HAP-1 (cell line): Measurements from ENCODE around the gene ZNF219.

Experiments
- DNase-seq, 2 experiments: peaks; one replicate each; pipeline ENCODE4 v3.0.0-alpha.2; 2016 to 2020; ENCODE audit warnings: low spot score in 2 of 2
- H3K27me3 ChIP-seq: fragments of 250-450 bp; sonication (Bioruptor Pico); 2 replicates; pipeline ENCODE4 v1.5.1; 2020; ENCODE audit warnings: low read depth, mild to moderate bottlenecking, moderate library complexity
- H3K36me3 ChIP-seq: fragments of 250-450 bp; sonication (Bioruptor Pico); replicated peaks from 2 replicates; pipeline ENCODE4 v1.5.1; 2020; ENCODE audit warnings: mild to moderate bottlenecking
- H3K4me1 ChIP-seq: fragments of 250-450 bp; sonication (Bioruptor Pico); 2 replicates; pipeline ENCODE4 v1.5.1; 2020; ENCODE audit warnings: mild to moderate bottlenecking
- H3K4me3 ChIP-seq: fragments of 250-450 bp; sonication (Bioruptor Pico); 2 replicates; pipeline ENCODE4 v1.5.1; 2020; ENCODE audit warnings: mild to moderate bottlenecking, moderate library complexity
- H3K9me3 ChIP-seq: fragments of 250-450 bp; sonication (Bioruptor Pico); 2 replicates; pipeline ENCODE4 v1.5.1; 2020; ENCODE audit warnings: mild to moderate bottlenecking, moderate library complexity
- in situ Hi-C: fragments of 300-500 bp; cut with MboI; formaldehyde crosslinking; loops from 3 replicates; pipeline ENCODE4 v1.14.3; 2020; ENCODE audit warnings: low sequenced_read_pairs, inconsistent platforms, mixed read lengths

ZNF219 gene

GRCh38 chr14:21089271-21089670, 9.2 kb downstream of the ZNF219 start:
- H3K4me1 ChIP-seq, result peaks cover 10% of the 10 kb centered on the region
- peaks cover 49% of the 10 kb centered on the region for H3K36me3 ChIP-seq
- no peak overlapping the region for H3K4me3 ChIP-seq
- no peak for DNase-seq
- in situ Hi-C loops, result loop anchor here (25.0 kb wide), 1 partner anchor 752 kb away; the partner anchor contains the start of genes CCNB1IP1 and PARP2
- H3K9me3 ChIP-seq, result no peaks in the 10 kb centered on the region
- H3K27me3 ChIP-seq, result no peaks in the 10 kb centered on the region

- no peaks in the 10 kb centered on the region for H3K9me3 ChIP-seq
- peaks cover 4% of the 10 kb centered on the region for H3K4me1 ChIP-seq
- no peak for DNase-seq
- H3K27me3 ChIP-seq, result no peaks in the 10 kb centered on the region
- peaks cover 54% of the 10 kb centered on the region for H3K36me3 ChIP-seq
- in situ Hi-C loops, result loop anchor here (25.0 kb wide), 1 partner anchor 751 kb away; the partner anchor contains the start of genes CCNB1IP1 and PARP2
- H3K4me3 ChIP-seq, result no peak overlapping the region
These were observed 9.8 kb downstream of the ZNF219 start for GRCh38 chr14:21088687-21089086.

GRCh38 chr14:21087294-21088091, 11.0 kb downstream of the ZNF219 start:
- Histone ChIP-seq H3K9me3 (no peaks in the 10 kb centered on the region), H3K4me1 (no peaks in the 10 kb centered on the region), H3K27me3 (no peaks in the 10 kb centered on the region), H3K4me3 (no peak overlapping the region), H3K36me3 (peaks cover 47% of the 10 kb centered on the region)
- no peak for DNase-seq
- in situ Hi-C loops, result loop anchor here (25.0 kb wide), 1 partner anchor 750 kb away; the partner anchor contains the start of genes CCNB1IP1 and PARP2

GRCh38 chr14:21086908-21087293, 11.6 kb downstream of the ZNF219 start:
- in situ Hi-C loops, result loop anchor here (25.0 kb wide), 1 partner anchor 750 kb away; the partner anchor contains the start of genes CCNB1IP1 and PARP2
- no peak for DNase-seq
- Histone ChIP-seq H3K4me3 (no peak overlapping the region), H3K36me3 (peaks cover 41% of the 10 kb centered on the region), H3K9me3 (no peaks in the 10 kb centered on the region), H3K27me3 (no peaks in the 10 kb centered on the region), H3K4me1 (no peaks in the 10 kb centered on the region)

- in situ Hi-C loops, result loop anchor here (25.0 kb wide), 1 partner anchor 748 kb away; the partner anchor contains the start of genes CCNB1IP1 and PARP2
These were observed 13.2 kb downstream of the ZNF219 start for GRCh38 chr14:21084998-21085853.

GRCh38 chr14:21084396-21084795, 14.1 kb downstream of the ZNF219 start:
- Histone ChIP-seq H3K4me1 (no peaks in the 10 kb centered on the region), H3K36me3 (peaks cover 19% of the 10 kb centered on the region), H3K9me3 (no peaks in the 10 kb centered on the region), H3K27me3 (no peaks in the 10 kb centered on the region), H3K4me3 (no peak overlapping the region)
- in situ Hi-C loops, result loop anchor here (25.0 kb wide), 1 partner anchor 747 kb away; the partner anchor contains the start of genes CCNB1IP1 and PARP2
- no peak for DNase-seq

More at GRCh38 chr14:21084998-21085853, 13.2 kb downstream of the ZNF219 start:
- no peaks in the 10 kb centered on the region for H3K4me1 ChIP-seq
- H3K36me3 ChIP-seq, result peaks cover 24% of the 10 kb centered on the region
- H3K27me3 ChIP-seq, result no peaks in the 10 kb centered on the region
- no peak overlapping the region for H3K4me3 ChIP-seq
- no peak for DNase-seq
- H3K9me3 ChIP-seq, result no peaks in the 10 kb centered on the region

GRCh38 chr14:21083565-21084325, 14.7 kb downstream of the ZNF219 start:
- no peaks in the 10 kb centered on the region for H3K27me3 ChIP-seq
- H3K36me3 ChIP-seq, result peaks cover 15% of the 10 kb centered on the region
- in situ Hi-C loops, result loop anchor here (25.0 kb wide), 1 partner anchor 746 kb away; the partner anchor contains the start of genes CCNB1IP1 and PARP2
- H3K9me3 ChIP-seq, result no peaks in the 10 kb centered on the region
- DNase-seq, result no peak
- no peak overlapping the region for H3K4me3 ChIP-seq
- H3K4me1 ChIP-seq, result no peaks in the 10 kb centered on the region

- in situ Hi-C loops, result loop anchor here (25.0 kb wide), 1 partner anchor 744 kb away; the partner anchor contains the start of genes CCNB1IP1 and PARP2
- DNase-seq, result no peak
These were observed 16.8 kb downstream of the ZNF219 start for GRCh38 chr14:21081521-21082142.

GRCh38 chr14:21078726-21079125, 19.7 kb downstream of the ZNF219 start:
- H3K9me3 ChIP-seq, result no peaks in the 10 kb centered on the region
- DNase-seq, result no peak
- H3K4me1 ChIP-seq, result no peaks in the 10 kb centered on the region
- H3K36me3 ChIP-seq, result peaks cover 10% of the 10 kb centered on the region
- in situ Hi-C loops, result loop anchor here (25.0 kb wide), 1 partner anchor 741 kb away; the partner anchor contains the start of genes CCNB1IP1 and PARP2
- no peak overlapping the region for H3K4me3 ChIP-seq
- H3K27me3 ChIP-seq, result no peaks in the 10 kb centered on the region

More at GRCh38 chr14:21081521-21082142, 16.8 kb downstream of the ZNF219 start:
- H3K4me3 ChIP-seq, result no peak overlapping the region
- H3K36me3 ChIP-seq, result peaks cover 14% of the 10 kb centered on the region
- no peaks in the 10 kb centered on the region for H3K27me3 ChIP-seq
- no peaks in the 10 kb centered on the region for H3K9me3 ChIP-seq
- no peaks in the 10 kb centered on the region for H3K4me1 ChIP-seq

- H3K9me3 ChIP-seq, result no peaks in the 10 kb centered on the region
- H3K4me3 ChIP-seq, result no peak overlapping the region
- H3K4me1 ChIP-seq, result no peaks in the 10 kb centered on the region
- H3K36me3 ChIP-seq, result peaks cover 10% of the 10 kb centered on the region
- no peak for DNase-seq
- in situ Hi-C loops, result loop anchor here (25.0 kb wide), 1 partner anchor 741 kb away; the partner anchor contains the start of genes CCNB1IP1 and PARP2
- H3K27me3 ChIP-seq, result no peaks in the 10 kb centered on the region
These were observed 20.2 kb downstream of the ZNF219 start for GRCh38 chr14:21078287-21078686.

- in situ Hi-C loops, result loop anchor here (25.0 kb wide), 1 partner anchor 740 kb away; the partner anchor contains the start of genes CCNB1IP1 and PARP2
- Histone ChIP-seq H3K36me3 (peaks cover 10% of the 10 kb centered on the region), H3K27me3 (no peaks in the 10 kb centered on the region), H3K4me3 (no peak overlapping the region), H3K4me1 (no peaks in the 10 kb centered on the region), H3K9me3 (no peaks in the 10 kb centered on the region)
- no peak for DNase-seq
These were observed 20.8 kb downstream of the ZNF219 start for GRCh38 chr14:21077672-21078071.

- in situ Hi-C loops, result loop anchor here (25.0 kb wide), 1 partner anchor 739 kb away; the partner anchor contains the start of genes CCNB1IP1 and PARP2
- no peaks in the 10 kb centered on the region; the same call in 1 of the 2 replicates for H3K4me1 ChIP-seq
- no peaks in the 10 kb centered on the region for H3K9me3 ChIP-seq
- DNase-seq, result no peak
- H3K36me3 ChIP-seq, result peaks cover 10% of the 10 kb centered on the region
- no peaks in the 10 kb centered on the region for H3K27me3 ChIP-seq
- no peak overlapping the region for H3K4me3 ChIP-seq
These were observed 22.6 kb downstream of the ZNF219 start for GRCh38 chr14:21075719-21076437.
